ENCODE data around the gene MMD2. TPM values are rescaled to one million over a fixed set of nuclear protein-coding genes. Genes with fewer than 3 reads are reported as not detected.

The MMD2 gene
- total RNA-seq, 2 experiments from 2014 or later = not detected

DNA sequence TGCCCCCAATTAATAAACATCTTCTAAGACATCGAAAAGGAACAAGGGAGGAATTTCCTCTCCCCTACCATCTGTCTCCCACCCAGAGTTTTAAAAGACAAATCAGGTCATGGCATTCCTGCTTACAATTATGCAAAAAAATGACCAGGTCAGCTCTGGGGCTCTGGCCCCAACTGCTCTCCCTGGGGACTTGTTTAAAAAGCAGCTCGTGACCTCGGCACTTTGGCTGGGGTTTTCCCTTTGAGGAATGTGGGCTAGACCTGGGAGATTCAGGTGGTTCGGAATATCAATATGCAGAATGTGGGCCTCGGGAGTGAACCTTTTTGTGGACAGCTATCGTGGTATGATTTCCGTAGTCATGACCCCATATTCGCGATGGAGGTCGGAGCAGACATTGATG, 74.8 kb downstream of the MMD2 start:
- intact Hi-C loops (cut with micrococcal nuclease) = no loop called here
- Mint-ChIP-seq H3K9me3 (no peaks in the 10 kb centered on the region), H3K4me3 (no peak overlapping the region), H3K4me1 (ENCODE audit: low read depth) (peaks cover 10% of the 10 kb centered on the region), H3K27ac (no peak overlapping the region), H3K27me3 (peaks cover 29% of the 10 kb centered on the region), H3K36me3 (no peaks in the 10 kb centered on the region)
- ChIA-PET CTCF (interaction anchor here (1.0 to 3.5 kb wide), 18 partner anchors 8 to 307 kb away, joined by 3 to 19 read pairs (median 4); partner anchors contain the start of gene AP5Z1), POLR2A (no interaction called here)
- no peak for DNase-seq

DNA sequence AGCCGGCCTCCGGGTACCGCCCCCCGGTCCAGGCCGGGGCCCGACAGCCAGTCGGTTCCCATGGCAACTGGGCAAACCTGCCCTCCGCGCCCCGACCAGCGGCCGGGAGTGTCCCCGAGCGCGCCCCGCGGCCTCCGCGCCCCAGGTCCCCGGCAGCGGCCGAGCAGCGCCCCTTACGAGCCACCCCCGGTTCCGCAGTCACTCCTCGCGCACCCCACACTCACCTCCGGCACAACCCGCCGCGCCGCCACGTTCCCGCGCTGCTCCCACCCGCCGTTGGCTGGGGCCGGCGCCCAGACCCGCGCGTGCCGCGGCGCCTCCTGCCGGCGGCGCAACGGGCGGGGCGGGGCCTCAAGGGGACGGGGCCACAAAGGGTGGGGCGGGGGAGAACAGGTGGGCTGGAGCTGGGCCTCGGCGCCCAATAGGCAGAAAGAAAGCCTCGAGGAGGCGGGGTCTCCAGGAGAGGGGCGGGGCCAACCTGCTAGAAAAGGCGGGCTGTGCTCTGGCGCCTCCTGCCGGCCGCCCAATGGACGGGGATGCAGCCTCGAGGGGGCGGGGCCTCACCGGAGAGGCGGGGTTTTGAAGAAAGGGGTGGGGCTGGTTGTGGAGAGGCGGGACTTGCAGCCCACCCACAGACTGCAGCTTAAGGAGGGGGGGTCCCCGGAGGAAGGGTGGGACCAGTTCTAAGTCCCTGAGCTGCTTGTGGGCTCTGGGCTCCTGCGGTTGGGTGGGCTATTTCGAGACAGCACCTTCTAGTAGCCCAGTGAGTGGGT, 75.4 kb downstream of the MMD2 start, which contains the start of gene RADIL:
RADIL (minus strand) TSS at position 345 of the 773 bp plus-strand sequence. CDS start 5,577 bp downstream, outside the sequence.
- CTCF ChIA-PET = interaction anchor here (0.6 to 3.5 kb wide), 24 partner anchors 8 to 308 kb away, joined by 3 to 19 read pairs (median 4); partner anchors contain the start of genes AP5Z1 and PAPOLB
- POLR2A ChIA-PET = interaction anchor here (0.5 kb wide), 1 partner anchor 138 kb away, joined by 3 read pairs; no protein-coding TSS in a partner anchor

DNA sequence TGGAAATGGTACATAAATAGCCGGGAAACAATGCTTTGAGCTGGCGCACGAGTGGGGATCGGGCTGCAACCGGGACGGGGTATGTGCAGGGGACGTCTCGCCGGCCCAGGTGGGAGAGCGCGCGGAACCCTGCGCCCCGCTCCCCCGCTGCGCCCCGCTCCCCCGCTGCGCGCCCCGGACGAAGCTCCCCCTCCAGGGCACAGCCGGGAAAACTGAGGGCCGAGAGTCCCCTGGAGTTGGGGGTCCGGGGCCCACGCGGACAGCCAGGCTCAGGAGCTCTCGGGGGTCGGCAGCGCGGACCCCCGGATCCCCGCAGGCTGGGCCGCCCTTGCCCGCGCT, 76.0 kb downstream of the MMD2 start:
- Mint-ChIP-seq H3K4me3 (peak overlapping the region; percentile 51), H3K4me1 (ENCODE audit: low read depth) (peaks cover 10% of the 10 kb centered on the region), H3K27me3 (peaks cover 27% of the 10 kb centered on the region), H3K9me3 (no peaks in the 10 kb centered on the region), H3K27ac (no peak overlapping the region), H3K36me3 (no peaks in the 10 kb centered on the region)
- DNase-seq = no peak
- intact Hi-C loops (cut with micrococcal nuclease) = loop anchor here (1.0 kb wide), 4 partner anchors 34 to 272 kb away; no protein-coding TSS in a partner anchor
- CTCF ChIA-PET = interaction anchor here (0.6 to 3.5 kb wide), 23 partner anchors 9 to 308 kb away, joined by 3 to 19 read pairs (median 4); partner anchors contain the start of genes AP5Z1 and PAPOLB
- POLR2A ChIA-PET = no interaction called here

More for the DNA sequence above, 75.4 kb downstream of the MMD2 start, which contains the start of gene RADIL:
- peaks cover 27% of the 10 kb centered on the region for H3K27me3 Mint-ChIP-seq
- peak within 1 kb of the TSS; percentile 51 for H3K4me3 Mint-ChIP-seq
- intact Hi-C loops (cut with micrococcal nuclease) = loop anchor here (1.0 kb wide), 4 partner anchors 34 to 272 kb away; no protein-coding TSS in a partner anchor
- no peaks in the 10 kb centered on the region for H3K9me3 Mint-ChIP-seq
- no peaks in the 10 kb centered on the region for H3K36me3 Mint-ChIP-seq
- peak; percentile 94 for DNase-seq
- H3K4me1 Mint-ChIP-seq (ENCODE audit: low read depth) = peaks cover 10% of the 10 kb centered on the region
- H3K27ac Mint-ChIP-seq = no peak within 1 kb of the TSS

DNA sequence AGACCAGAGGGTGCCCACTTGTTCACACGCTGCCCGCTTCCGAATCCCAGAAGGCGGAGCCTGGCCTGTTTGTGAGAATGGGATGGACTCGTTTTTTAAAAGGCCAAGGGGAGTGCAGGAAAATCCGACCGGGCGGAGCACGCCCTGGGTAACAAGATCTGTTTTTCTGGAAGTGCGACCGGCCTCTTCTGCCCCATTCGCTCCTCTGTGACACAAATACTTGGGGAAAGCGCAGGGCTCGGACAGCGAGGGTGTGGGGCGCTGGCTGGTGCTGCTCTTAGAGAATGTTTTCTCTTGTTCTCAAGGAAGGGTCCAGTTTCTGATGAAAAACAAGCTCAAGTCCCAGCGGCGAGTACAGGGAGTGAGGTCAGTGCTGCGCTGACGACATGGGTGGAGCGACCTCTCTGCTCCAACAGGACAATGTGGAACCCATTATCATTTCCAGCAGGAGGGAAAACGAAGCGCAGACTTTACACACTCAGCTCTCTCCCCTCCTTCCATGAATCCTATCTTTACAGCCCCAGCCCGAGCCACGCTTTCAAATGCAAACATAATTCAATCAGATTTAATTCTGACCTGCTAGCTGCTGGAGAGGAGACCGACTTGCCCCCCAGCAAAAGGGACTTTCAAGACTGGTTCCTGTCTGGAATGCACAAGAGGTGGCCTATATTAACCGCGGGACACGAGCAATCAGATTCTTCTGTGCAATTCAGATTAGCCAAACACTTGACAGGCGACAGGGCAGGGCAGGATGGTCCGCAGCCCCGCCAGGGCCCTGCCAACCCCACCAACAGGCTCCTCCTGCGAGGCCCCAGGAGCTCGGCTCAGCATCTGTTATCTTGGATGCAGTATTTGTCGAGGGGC, 76.6 kb downstream of the MMD2 start:
- Mint-ChIP-seq H3K9me3 (no peaks in the 10 kb centered on the region), H3K4me1 (ENCODE audit: low read depth) (peaks cover 10% of the 10 kb centered on the region), H3K27me3 (peaks cover 25% of the 10 kb centered on the region), H3K27ac (no peak overlapping the region), H3K4me3 (peak overlapping the region; percentile 51), H3K36me3 (no peaks in the 10 kb centered on the region)
- no peak for DNase-seq
- ChIA-PET CTCF (interaction anchor here (1.1 to 3.5 kb wide), 8 partner anchors 9 to 307 kb away, joined by 3 to 19 read pairs (median 6); no protein-coding TSS in a partner anchor), POLR2A (no interaction called here)
- intact Hi-C loops (cut with micrococcal nuclease) = loop anchor here (1.0 kb wide), 4 partner anchors 33 to 271 kb away; no protein-coding TSS in a partner anchor

DNA sequence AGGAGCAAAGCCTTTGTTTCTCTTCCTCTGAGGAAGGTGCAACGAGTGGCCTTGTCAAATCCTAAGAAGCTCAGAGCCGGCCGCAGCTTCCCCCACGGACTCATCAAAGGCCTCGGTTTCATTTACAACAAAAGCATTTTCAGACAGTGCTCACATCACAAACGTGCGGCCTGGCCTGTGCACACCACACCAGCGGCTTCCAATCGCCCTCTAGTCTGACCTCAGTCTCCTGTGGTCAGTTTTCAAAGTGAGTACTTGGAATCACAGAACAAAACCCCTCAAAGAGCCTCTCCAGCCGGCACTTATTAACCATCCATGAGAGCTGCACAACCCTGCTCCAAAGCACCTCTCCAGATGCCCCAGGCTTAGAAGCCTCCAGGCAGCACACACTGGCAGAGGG, 78.8 kb downstream of the MMD2 start:
- Mint-ChIP-seq H3K4me1 (ENCODE audit: low read depth) (peaks cover 10% of the 10 kb centered on the region), H3K9me3 (no peaks in the 10 kb centered on the region), H3K27me3 (peaks cover 22% of the 10 kb centered on the region), H3K36me3 (no peaks in the 10 kb centered on the region), H3K4me3 (no peak overlapping the region), H3K27ac (no peak overlapping the region)
- no peak for DNase-seq
- CTCF ChIA-PET = no interaction called here
- POLR2A ChIA-PET = no interaction called here
- intact Hi-C loops (cut with micrococcal nuclease) = no loop called here

DNA sequence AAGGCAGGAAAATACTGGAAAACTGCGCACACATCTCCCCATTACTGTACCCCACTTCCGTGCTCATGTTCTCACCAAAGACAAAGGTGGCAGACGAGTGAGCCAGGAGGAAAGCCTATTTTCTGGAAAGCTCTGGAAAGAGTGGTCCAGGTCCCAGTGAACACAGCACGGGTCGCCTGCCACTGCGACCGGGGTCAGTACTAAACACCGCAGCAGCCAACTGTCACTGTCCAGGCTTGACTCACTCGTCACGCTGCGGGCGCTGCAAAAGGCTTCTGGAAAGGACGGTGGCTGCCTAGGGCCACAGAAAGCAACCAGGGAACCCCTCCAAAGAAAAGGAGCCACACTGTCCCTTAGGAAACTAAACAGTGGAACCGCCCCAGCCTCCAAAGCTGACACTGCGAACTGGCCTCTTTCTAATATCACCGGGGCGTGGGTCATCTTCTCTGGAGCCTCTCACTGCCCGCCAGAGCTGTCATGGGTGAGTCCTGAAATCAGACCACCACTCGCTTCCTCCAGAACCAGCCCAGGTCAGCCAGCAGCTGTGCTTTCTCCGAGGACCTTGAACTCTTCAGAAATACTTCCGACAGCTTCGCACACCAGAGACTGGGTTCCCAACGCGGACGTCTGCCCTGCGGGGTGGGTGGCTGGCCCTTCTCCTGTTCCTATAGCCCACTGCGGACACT, 79.4 kb downstream of the MMD2 start:
- ChIA-PET POLR2A (no interaction called here), CTCF (no interaction called here)
- Mint-ChIP-seq H3K4me1 (ENCODE audit: low read depth) (peaks cover 10% of the 10 kb centered on the region), H3K27me3 (peaks cover 22% of the 10 kb centered on the region), H3K36me3 (no peaks in the 10 kb centered on the region), H3K27ac (no peak overlapping the region), H3K9me3 (no peaks in the 10 kb centered on the region), H3K4me3 (no peak overlapping the region)
- DNase-seq = no peak
- intact Hi-C loops (cut with micrococcal nuclease) = no loop called here

DNA sequence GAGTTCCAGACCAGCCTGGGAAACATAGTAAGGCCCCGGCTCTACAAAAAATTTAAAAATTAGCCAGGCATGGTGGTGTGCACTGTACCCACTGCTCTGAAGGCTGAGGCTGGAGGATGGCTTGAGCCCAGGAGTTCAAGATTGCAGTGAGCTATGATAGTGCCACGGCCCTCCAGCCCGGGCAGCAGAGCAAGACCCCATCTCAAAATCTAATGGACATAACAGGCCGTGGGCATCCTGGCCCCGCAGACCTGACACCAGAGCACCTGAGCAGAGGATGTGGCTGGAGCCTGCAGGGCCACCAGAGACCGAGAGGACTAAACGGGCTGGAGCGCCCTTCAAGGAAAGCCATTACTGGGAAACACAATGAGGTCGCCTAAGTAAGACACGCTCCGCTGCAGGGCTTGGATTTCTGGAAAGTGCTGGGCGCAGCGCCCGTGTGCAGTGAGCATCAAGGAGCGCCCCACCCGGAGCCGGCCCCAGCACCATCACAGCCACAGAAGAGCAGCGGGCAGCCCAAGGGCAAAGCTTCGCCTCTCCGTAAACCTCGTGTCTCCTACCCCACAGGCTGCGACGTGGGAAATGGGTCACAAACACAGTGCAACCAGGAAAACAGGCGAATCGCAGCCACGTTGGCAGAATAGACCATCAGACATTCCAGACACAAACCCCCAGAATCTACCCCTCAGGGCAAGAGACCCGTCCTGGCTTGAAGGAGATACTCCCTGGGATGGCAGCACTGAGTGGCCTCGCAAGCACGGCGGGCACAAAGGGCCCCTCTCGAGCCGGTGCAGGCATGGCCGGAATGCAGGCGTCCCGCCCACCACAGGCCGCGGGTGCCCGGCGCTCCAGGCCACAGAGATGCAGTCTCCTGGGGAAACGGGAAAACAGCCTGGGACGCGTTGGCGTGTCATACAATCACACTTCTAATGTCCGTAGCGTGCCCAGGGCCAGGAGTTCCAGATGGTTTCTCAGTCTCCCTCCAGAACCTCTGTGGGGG, 80.4 kb downstream of the MMD2 start:
- peaks cover 19% of the 10 kb centered on the region for H3K27me3 Mint-ChIP-seq
- intact Hi-C loops (cut with micrococcal nuclease) = no loop called here
- ChIA-PET CTCF (no interaction called here), POLR2A (no interaction called here)
- H3K4me3 Mint-ChIP-seq = no peak overlapping the region
- peaks cover 10% of the 10 kb centered on the region for H3K4me1 Mint-ChIP-seq (ENCODE audit: low read depth)
- DNase-seq = no peak
- no peaks in the 10 kb centered on the region for H3K9me3 Mint-ChIP-seq
- no peak overlapping the region for H3K27ac Mint-ChIP-seq
- no peaks in the 10 kb centered on the region for H3K36me3 Mint-ChIP-seq

DNA sequence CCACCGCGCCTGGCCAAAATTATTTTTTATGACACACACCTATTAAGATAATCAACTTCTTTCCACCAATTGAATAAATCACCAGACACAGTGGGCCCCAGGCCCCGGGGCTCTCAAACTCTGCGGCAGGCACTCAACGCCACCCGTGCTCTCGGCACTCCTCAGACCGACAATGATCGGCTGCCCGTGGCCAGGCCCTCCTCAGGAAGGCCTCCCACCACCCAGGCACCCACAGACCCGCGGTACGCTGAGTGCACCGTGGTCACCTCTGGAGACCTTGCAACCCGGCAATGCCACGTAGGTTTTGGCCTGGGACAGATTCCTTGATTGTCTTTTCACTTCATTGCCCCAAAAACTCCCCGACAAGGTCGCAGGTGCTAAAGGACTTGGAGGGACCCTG, 82.4 kb downstream of the MMD2 start:
- DNase-seq = no peak
- Mint-ChIP-seq H3K9me3 (no peaks in the 10 kb centered on the region), H3K27ac (no peak overlapping the region), H3K36me3 (no peaks in the 10 kb centered on the region), H3K4me1 (ENCODE audit: low read depth) (no peaks in the 10 kb centered on the region), H3K27me3 (peaks cover 18% of the 10 kb centered on the region), H3K4me3 (no peak overlapping the region)
- CTCF ChIA-PET = interaction anchor here (0.8 kb wide), 1 partner anchor 79 kb away, joined by 3 read pairs; no protein-coding TSS in a partner anchor
- POLR2A ChIA-PET = no interaction called here
- intact Hi-C loops (cut with micrococcal nuclease) = no loop called here

DNA sequence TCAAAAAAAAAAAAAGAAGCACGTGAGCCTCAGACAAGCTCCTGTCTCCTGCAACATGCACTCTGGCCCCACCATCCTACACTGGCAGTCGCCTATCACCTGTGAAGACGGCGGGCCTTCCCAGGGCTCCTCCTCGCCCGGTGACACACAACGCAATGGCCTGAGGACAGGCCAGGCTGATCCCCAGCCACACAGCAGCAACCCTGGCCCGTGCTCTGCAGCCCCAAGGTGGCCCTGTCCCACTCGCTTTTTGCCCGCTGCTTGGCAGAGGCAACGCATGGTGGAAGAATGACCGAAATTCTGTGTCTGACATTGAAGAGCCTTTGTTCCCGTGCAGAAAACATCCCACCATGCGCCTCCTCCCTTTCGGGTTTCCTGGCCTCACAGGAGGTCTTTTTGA, 83.6 kb downstream of the MMD2 start:
- no peaks in the 10 kb centered on the region for H3K36me3 Mint-ChIP-seq
- H3K4me1 Mint-ChIP-seq (ENCODE audit: low read depth) = no peaks in the 10 kb centered on the region
- H3K9me3 Mint-ChIP-seq = no peaks in the 10 kb centered on the region
- POLR2A ChIA-PET = no interaction called here
- no peak for DNase-seq
- intact Hi-C loops (cut with micrococcal nuclease) = no loop called here
- H3K27me3 Mint-ChIP-seq = peaks cover 21% of the 10 kb centered on the region
- H3K4me3 Mint-ChIP-seq = no peak overlapping the region
- no peak overlapping the region for H3K27ac Mint-ChIP-seq
- CTCF ChIA-PET = no interaction called here

DNA sequence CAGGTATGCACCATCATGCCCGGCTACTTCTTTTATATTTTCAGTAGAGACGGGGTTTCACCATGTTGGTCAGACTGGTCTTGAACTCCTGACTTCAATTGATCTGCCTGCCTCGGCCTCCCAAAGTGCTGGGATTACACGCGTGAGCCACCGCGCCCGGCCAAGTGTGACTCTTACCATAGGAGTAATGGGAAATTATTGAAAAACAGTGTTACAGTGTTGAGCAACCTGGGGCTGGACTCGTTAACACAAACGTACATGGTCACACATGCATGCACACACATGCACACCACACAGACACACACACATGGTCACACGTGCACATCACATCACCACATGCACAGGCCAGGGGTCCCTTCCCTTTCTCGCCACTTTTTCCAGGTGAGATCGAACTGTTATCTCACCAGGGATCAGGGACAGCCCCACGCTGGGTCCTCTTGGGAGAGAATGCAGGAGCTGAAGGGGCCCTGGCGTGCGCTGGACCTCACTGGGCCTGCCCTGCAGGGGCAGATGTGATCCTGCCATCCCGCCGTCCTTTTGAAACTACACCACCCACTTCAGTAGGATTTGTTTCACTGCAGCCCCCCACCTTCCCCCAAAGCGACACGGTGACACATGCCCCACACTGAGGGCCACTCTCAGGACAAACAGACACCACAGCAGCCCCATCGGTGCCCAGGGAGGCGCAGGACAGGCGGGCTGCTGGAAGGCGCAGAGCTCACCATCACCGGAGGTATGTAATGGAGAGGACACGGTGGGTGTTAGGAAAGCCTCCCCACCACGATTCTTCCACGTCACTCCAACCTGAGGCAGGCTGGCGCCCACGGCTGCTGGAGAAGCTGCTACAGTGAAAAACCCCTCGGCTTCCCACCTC, 85.7 kb downstream of the MMD2 start:
- Mint-ChIP-seq H3K9me3 (peaks cover 2% of the 10 kb centered on the region), H3K27ac (no peak overlapping the region), H3K27me3 (peaks cover 22% of the 10 kb centered on the region), H3K36me3 (no peaks in the 10 kb centered on the region), H3K4me1 (ENCODE audit: low read depth) (no peaks in the 10 kb centered on the region), H3K4me3 (no peak overlapping the region)
- CTCF ChIA-PET = interaction anchor here (2.7 kb wide), 1 partner anchor 10 kb away, joined by 8 read pairs; the partner anchor contains the start of gene RADIL
- DNase-seq = no peak
- intact Hi-C loops (cut with micrococcal nuclease) = loop anchor here (2.0 kb wide), 1 partner anchor 31 kb away; no protein-coding TSS in a partner anchor
- POLR2A ChIA-PET = no interaction called here

Data from activated CD4-positive, alpha-beta memory T cell treated with anti-CD3 and anti-CD28 coated beads for 36 hours (primary cell).